ENCODE data around the gene CCND1. TPM values are rescaled to one million over a fixed set of nuclear protein-coding genes. Genes with fewer than 3 reads are reported as not detected.
A peak's percentile ranks its signal among the peaks of the same experiment; 100 is the strongest.

CCND1 gene
- total and polyA plus RNA-seq, 2 of the 8 experiments (the other 6 are each of a cell fraction or from before 2014, with no cell fraction given): 64.5 to 170 TPM

- TF ChIP-seq CHD7 (IDR thresholded peaks at IDR 0.05; ENCODE audit: insufficient replicate concordance, low read length) (no peak), KDM4A (IDR thresholded peaks at IDR 0.05; ENCODE audit: low read depth, low read length, severe bottlenecking) (no peak), TAF1 (IDR thresholded peaks at IDR 0.05; ENCODE audit: low read depth, low read length) (peak; percentile 74), SP1 (IDR thresholded peaks at IDR 0.05; ENCODE audit: low read depth, low read length) (no peak), ZNF274 (IDR thresholded peaks at IDR 0.05; ENCODE audit: borderline replicate concordance, extremely low read depth, low read length) (no peak), FOSL1 (IDR thresholded peaks at IDR 0.05; ENCODE audit: insufficient read depth, low read depth, low read length) (no peak), CHD1 (IDR thresholded peaks at IDR 0.05; ENCODE audit: low read depth, low read length) (no peak)
- TF ChIP-seq, protein P1, sequence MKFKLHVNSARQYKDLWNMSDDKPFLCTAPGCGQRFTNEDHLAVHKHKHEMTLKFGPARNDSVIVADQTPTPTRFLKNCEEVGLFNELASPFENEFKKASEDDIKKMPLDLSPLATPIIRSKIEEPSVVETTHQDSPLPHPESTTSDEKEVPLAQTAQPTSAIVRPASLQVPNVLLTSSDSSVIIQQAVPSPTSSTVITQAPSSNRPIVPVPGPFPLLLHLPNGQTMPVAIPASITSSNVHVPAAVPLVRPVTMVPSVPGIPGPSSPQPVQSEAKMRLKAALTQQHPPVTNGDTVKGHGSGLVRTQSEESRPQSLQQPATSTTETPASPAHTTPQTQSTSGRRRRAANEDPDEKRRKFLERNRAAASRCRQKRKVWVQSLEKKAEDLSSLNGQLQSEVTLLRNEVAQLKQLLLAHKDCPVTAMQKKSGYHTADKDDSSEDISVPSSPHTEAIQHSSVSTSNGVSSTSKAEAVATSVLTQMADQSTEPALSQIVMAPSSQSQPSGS (IDR thresholded peaks at IDR 0.05; ENCODE audit: low read length): no peak
Observed at GRCh38 chr11:69674886-69675714, 34.1 kb downstream of the CCND1 start, which contains the start of gene LTO1 (continued).

Data from H1 (cell line).